ENCODE results near the gene RNASE11. TPM values are rescaled to one million over a fixed set of nuclear protein-coding genes. Genes with fewer than 3 reads are reported as not detected.
A peak's percentile ranks its signal among the peaks of the same experiment; 100 is the strongest.

Gene RNASE11
- not detected for polyA plus RNA-seq (2012; ENCODE audit: insufficient read length, low read depth)

- TF ChIP-seq TAF1 (IDR thresholded peaks at IDR 0.05; ENCODE audit: borderline replicate concordance, insufficient read depth, low read length): no peak
- TF ChIP-seq POLR2AphosphoS5 (IDR thresholded peaks at IDR 0.05; ENCODE audit: low read depth, low read length): no peak
- TF ChIP-seq FOXP2 (optimal IDR thresholded peaks at IDR 0.05; ENCODE audit: borderline replicate concordance, extremely low read depth, extremely low read length, insufficient read depth): no peak
- TF ChIP-seq REST (IDR thresholded peaks at IDR 0.05; ENCODE audit: insufficient read depth in 1 of 2, low read depth in 2 of 2, low read length in 2 of 2): no peak
- no peak for TF ChIP-seq SIN3A (IDR thresholded peaks at IDR 0.05; ENCODE audit: borderline replicate concordance, insufficient read depth, low read length)
Observed at GRCh38 chr14:20587489-20588154, at the start of gene RNASE11. TSS of gene RNASE11 (minus strand) at chr14:20588001.

- no peak for TF ChIP-seq POLR2AphosphoS5 (IDR thresholded peaks at IDR 0.05; ENCODE audit: low read depth, low read length)
- no peak for TF ChIP-seq REST (IDR thresholded peaks at IDR 0.05; ENCODE audit: insufficient read depth in 1 of 2, low read depth in 2 of 2, low read length in 2 of 2)
- no peak for TF ChIP-seq FOXP2 (optimal IDR thresholded peaks at IDR 0.05; ENCODE audit: borderline replicate concordance, extremely low read depth, extremely low read length, insufficient read depth)
- TF ChIP-seq SIN3A (IDR thresholded peaks at IDR 0.05; ENCODE audit: borderline replicate concordance, insufficient read depth, low read length): no peak
- TF ChIP-seq TAF1 (IDR thresholded peaks at IDR 0.05; ENCODE audit: borderline replicate concordance, insufficient read depth, low read length): no peak
Observed at GRCh38 chr14:20632831-20633691, 45.3 kb upstream of the RNASE11 start.

GRCh38 chr14:20632448-20632830 lies 44.6 kb upstream of the RNASE11 start:
- TF ChIP-seq SIN3A (IDR thresholded peaks at IDR 0.05; ENCODE audit: borderline replicate concordance, insufficient read depth, low read length) (no peak), TAF1 (IDR thresholded peaks at IDR 0.05; ENCODE audit: borderline replicate concordance, insufficient read depth, low read length) (no peak), POLR2AphosphoS5 (IDR thresholded peaks at IDR 0.05; ENCODE audit: low read depth, low read length) (no peak), REST (IDR thresholded peaks at IDR 0.05; ENCODE audit: insufficient read depth in 1 of 2, low read depth in 2 of 2, low read length in 2 of 2) (no peak), FOXP2 (optimal IDR thresholded peaks at IDR 0.05; ENCODE audit: borderline replicate concordance, extremely low read depth, extremely low read length, insufficient read depth) (no peak)

GRCh38 chr14:20631880-20632389 lies 44.1 kb upstream of the RNASE11 start:
- TF ChIP-seq SIN3A (IDR thresholded peaks at IDR 0.05; ENCODE audit: borderline replicate concordance, insufficient read depth, low read length): peak; percentile 74; the same call in 1 of the 2 replicates
- no peak for TF ChIP-seq FOXP2 (optimal IDR thresholded peaks at IDR 0.05; ENCODE audit: borderline replicate concordance, extremely low read depth, extremely low read length, insufficient read depth)
- TF ChIP-seq REST (IDR thresholded peaks at IDR 0.05; ENCODE audit: insufficient read depth in 1 of 2, low read depth in 2 of 2, low read length in 2 of 2): peak; percentile 86 to 92
- no peak for TF ChIP-seq POLR2AphosphoS5 (IDR thresholded peaks at IDR 0.05; ENCODE audit: low read depth, low read length)
- no peak for TF ChIP-seq TAF1 (IDR thresholded peaks at IDR 0.05; ENCODE audit: borderline replicate concordance, insufficient read depth, low read length)

Data from PFSK-1 (cell line).